GM12864 (cell line): ENCODE data around the gene CNTFR.

Experiments used
- DNase-seq: peaks from one replicate; pipeline ENCODE4 v3.0.0-alpha.2; 2011; ENCODE audit warnings: low read depth
- H3K4me3 ChIP-seq: 2 replicates; pipeline ENCODE4 v1.5.1; 2011; ENCODE audit warnings: mild to moderate bottlenecking, low read depth, low read length, control low read depth
- TF ChIP-seq, protein P1 (sequence below): IDR thresholded peaks from 2 replicates; pipeline ENCODE4 v1.5.1; 2011; ENCODE audit warnings: low read depth, mild to moderate bottlenecking, moderate library complexity, low read length, control low read depth, inconsistent platforms; ENCODE audit errors: missing control alignments

The CNTFR gene

DNA sequence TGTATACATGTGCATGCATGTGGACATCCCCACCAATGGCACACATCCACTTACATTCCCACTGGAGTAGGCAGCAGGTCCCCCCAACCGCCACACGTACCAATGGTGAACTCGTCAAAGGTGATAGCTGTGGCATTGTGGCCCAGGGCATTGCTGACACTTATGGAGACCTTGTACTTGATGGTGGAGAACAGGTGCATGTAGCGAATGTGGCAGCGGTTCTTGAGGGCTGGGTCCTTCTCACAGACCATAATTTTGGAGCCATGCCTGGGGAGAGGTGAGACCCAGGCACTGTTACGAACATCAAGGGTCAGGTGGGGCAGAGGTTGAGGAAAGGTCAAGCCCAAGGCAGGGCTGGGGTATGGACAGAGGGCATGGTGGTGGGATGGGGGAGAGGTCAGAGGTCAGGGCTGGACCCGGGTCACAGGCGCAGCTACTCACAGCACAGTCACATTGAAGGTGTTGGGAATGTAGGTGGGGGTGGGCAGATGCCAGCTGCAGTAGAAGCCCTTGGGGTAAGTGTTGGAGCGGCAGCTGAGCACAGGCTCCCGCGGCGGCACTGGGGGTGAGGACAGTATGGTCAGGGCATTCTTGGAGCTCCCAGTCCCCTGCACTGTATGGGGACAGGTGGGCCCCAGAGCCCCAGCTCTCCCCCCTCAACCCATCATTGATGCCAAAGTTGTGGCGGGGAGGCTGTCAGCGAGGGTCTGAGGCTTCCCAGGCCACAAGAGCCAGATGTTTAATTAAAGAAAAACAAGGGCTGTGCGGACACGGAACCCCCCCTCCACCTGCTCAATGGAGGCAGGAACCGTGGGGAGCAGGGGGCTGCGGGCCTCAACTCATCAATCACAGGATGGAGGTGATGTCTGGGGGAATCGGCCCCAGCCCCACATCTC is 31.9 kb downstream of the CNTFR start:
- DNase-seq = no peak
- TF ChIP-seq, protein P1, sequence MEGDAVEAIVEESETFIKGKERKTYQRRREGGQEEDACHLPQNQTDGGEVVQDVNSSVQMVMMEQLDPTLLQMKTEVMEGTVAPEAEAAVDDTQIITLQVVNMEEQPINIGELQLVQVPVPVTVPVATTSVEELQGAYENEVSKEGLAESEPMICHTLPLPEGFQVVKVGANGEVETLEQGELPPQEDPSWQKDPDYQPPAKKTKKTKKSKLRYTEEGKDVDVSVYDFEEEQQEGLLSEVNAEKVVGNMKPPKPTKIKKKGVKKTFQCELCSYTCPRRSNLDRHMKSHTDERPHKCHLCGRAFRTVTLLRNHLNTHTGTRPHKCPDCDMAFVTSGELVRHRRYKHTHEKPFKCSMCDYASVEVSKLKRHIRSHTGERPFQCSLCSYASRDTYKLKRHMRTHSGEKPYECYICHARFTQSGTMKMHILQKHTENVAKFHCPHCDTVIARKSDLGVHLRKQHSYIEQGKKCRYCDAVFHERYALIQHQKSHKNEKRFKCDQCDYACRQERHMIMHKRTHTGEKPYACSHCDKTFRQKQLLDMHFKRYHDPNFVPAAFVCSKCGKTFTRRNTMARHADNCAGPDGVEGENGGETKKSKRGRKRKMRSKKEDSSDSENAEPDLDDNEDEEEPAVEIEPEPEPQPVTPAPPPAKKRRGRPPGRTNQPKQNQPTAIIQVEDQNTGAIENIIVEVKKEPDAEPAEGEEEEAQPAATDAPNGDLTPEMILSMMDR = no peak
- H3K4me3 ChIP-seq = no peak overlapping the region

DNA sequence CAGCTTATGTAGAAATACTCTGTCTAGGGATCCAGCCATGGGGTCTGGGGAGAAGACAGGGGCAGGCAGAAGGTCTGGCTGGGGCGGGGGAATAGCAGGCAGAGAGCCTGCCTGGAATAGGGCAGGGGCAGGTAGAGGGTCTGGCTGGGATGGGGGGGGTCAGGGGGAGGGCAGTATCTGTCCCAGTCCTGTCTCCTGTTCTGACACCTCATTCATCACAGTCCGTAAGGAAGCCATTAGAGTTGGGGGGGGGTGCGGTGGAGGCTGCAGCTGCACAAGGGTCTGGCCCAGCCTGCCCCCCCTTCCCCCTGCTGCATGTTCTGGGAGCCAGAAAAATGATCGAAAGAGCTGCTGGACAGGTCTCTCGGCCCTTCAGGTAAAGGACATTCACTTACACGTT is 32.6 kb downstream of the CNTFR start:
- no peak overlapping the region for H3K4me3 ChIP-seq
- DNase-seq = no peak
- TF ChIP-seq, protein P1 = no peak

DNA sequence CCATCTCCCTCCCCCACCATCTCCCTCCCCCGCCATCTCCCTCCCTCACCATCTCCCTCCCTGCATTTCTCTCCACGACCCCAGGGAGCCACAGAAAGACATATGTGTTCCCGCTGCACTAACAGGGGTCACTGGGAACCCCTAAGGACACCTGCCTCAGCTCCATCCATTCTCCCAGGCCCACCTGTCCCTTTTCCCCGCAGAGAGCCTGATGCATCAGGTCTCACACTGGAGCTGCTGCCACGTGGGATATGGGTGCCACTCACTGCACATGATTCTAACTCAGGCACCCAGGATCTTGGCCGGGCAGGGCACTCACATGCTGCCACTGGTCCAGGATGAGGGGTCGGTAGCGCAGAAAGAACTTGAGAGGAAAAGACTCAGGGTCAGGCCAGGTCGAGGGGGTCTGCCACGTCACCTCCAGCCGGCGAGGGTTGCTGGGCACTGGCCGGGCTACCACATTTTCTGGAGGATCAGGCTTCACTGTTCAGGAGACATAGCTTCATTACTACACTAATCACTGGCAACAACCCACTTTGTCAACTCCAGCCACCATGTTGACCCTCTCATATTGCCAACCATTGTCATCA is 33.5 kb downstream of the CNTFR start:
- TF ChIP-seq, protein P1 = no peak
- no peak for DNase-seq
- no peak overlapping the region for H3K4me3 ChIP-seq

DNA sequence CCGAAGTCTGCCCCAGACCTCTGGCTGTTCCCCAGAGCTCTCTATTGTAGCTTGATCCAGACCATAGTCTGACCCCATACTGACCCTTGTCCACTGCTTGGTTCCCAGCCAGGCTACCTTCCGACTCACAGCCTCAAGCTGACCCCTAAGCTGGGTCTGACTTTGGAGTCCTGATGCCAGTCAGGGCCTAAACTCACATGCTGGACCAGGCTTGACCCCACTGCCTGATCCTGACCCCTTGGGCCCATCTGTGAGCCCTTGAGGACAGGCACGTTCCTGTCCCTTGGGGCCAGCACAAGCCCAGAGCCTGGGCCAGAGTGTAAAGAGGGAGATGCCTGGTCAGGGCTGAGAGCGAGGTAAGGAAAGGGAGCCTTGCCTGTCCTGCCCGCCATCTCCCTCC is 34.0 kb downstream of the CNTFR start:
- TF ChIP-seq, protein P1 = no peak
- H3K4me3 ChIP-seq = no peak overlapping the region
- no peak for DNase-seq

DNA sequence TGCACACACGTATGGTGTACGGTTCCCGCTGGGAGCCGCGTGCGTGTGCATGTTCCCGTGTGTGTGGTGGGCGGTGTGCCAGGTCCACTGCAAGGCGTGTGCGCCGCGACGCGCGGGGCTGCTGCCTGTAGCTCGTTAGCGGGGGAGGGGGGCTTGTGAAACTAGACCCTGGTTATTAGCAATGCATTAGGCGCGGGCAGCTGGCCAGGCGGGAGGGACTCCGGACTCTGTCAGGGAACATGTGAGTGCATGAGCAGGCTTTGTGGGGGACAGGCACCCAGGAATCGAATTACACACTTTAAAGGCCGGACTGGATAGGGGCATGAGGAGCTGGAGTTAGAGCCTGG is 34.5 kb downstream of the CNTFR start:
- TF ChIP-seq, protein P1 = no peak
- no peak for DNase-seq

DNA sequence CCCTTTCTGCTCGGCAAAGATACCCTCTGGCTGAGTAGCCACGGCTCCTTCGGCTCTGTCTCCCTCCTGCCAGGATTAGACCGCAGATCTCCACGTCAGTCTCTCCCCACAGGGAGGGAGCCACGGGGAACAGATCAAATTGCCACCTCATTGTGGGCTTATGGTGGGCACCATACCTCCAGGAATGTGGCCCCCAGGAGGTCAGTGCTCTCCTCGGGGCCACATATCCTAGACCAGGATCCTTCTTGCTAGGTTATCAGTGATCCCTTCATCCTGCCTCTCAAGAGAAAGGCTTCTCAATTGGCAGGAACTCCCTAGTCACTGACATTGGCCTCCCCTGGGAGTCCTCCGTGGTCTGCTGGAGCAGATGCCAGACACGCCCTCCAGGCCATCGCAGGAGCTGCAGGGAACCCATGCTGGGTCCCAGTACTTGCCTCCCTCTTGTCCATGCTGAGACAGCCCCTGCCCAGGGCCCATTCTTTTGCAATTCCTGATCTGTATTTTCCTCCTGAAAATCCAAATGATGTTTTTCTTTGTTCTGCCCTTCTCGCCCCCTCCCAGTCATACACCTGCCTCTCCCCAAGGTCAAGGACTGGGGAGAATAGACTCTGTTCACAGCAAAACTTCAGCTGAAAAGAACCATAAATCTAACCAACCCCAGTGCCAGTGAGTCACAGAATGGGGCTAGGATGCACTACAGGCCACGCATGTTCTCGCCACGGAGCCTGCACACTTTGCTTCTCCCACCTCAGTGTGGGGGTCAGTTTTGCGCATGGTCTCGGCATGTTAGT is 35.1 kb downstream of the CNTFR start:
- DNase-seq = no peak
- H3K4me3 ChIP-seq = no peak overlapping the region
- TF ChIP-seq, protein P1 = no peak

More for the DNA sequence above, 34.5 kb downstream of the CNTFR start:
- H3K4me3 ChIP-seq = no peak overlapping the region
